GM12801 (cell line): ENCODE data around the gene GALNT2.

ENCODE experiments used
- CTCF ChIP-seq: IDR thresholded peaks from one replicate; pipeline ENCODE4 v1.5.1; 2011; ENCODE audit warnings: control low read depth; ENCODE audit not compliant: insufficient read length; ENCODE audit errors: extremely low read depth

The GALNT2 gene

DNA sequence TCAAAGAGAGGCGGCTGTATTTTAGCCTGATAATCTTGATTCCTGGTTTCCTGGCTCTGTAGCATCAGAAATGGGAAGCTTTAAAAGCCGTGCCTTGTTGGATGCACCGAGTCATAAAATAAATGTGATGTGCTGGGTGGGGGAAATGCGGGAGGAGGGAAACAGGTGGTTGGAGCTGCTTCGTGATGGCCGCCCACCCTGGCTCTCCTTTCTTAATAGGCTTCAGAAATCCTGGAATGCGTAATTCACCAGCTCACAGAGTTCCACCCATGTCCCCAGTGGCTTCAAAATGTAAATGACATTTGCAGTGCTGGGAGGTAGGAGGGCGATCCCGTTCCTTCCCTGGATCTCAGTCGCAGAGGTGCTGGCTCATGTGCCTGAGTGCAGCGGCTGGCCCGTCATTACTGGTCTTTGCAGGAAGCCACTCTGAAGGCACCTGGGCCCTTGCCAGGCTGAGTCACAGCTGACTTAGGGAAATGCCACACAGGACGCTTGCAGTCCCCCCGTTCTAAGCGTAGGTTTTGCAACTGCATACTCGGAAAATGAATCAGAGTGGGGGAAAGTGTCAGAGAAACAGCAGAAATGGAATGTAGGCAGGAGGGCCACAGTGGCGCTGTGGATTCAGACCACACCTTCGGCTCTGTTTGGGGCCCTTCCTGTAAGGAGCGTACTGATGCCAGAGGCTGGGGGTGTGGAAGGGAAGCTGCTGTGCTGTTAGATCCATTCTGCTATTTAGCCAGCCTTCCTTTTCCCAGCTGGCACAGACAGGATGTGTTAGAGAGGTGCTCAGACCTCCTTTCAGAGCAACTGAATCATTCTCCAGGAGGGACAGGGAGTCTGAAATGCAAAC, 37.6 kb downstream of the GALNT2 start:
- TF ChIP-seq CTCF: no peak

DNA sequence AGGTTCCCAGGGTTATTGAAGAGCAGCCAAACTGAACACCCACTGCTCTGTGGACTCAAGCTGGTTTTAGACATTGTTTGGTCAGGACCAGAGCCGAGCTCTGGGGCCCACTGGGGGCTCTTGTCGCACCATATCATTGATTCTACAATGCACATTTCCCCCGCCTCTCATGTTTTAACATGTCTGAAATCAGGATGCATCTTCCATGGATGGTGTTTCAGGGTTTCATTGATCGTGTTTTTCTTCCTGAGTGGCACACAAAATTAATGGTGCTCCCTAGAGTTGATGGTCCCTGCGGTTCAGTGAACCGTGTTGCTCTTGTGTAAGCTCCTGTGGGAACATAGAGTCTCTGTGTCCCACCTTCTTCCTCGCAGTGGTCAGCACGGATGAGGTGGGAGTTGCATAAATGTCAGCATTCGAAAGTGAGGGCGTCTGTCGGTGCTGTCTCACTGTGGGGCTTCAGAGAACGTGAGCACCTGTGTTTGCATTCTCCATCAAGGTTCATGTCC, 38.3 kb downstream of the GALNT2 start:
- TF ChIP-seq CTCF: no peak

GRCh38 chr1:230105754-230106625, 39.0 kb downstream of the GALNT2 start:
- no peak for TF ChIP-seq CTCF

- TF ChIP-seq CTCF: no peak
Observed at GRCh38 chr1:230107941-230108340, 40.9 kb downstream of the GALNT2 start.

GRCh38 chr1:230108580-230108979, 41.5 kb downstream of the GALNT2 start:
- no peak for TF ChIP-seq CTCF

DNA sequence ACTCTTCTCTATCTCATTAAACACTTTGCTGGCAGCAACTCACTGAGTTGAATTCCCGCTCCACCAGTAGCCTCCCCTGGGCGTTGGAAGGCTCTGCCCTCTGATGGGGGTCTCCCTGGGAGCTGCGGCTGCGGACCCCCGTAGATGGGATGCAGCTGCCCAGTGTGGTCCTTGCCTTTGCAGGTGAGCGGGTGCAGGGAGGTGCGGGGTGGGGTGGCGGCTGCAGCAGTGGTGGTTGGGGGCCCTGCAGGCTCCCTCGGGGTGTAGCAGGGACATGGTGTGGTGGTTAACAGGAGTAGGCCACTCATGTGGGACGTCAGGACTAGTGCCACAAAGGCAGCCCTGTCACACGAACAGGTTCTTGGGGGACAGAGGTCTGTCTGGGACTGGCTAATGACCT, 42.0 kb downstream of the GALNT2 start:
- no peak for TF ChIP-seq CTCF
